ENCODE measurements around the gene SNX3.

DNA sequence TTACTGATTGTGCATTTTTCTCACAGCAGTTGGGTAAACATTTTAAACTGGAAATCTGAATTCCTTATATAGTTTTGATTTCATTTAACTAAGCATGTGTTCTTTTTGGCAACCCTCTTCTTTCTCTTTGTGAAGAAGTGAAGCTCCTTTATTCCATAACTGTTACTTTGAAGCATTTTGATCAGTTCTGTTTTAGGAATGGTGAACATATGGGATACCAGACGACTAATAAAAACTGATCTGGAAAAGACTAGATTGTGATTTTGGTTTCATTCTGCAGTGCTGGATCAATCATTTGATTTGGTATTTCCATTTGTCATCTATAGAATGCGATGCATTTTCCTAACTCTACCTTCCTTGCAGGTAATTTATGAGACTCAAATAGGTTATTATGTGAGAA is 43.8 kb upstream of the SNX3 start:
- TF ChIP-seq, protein P1, sequence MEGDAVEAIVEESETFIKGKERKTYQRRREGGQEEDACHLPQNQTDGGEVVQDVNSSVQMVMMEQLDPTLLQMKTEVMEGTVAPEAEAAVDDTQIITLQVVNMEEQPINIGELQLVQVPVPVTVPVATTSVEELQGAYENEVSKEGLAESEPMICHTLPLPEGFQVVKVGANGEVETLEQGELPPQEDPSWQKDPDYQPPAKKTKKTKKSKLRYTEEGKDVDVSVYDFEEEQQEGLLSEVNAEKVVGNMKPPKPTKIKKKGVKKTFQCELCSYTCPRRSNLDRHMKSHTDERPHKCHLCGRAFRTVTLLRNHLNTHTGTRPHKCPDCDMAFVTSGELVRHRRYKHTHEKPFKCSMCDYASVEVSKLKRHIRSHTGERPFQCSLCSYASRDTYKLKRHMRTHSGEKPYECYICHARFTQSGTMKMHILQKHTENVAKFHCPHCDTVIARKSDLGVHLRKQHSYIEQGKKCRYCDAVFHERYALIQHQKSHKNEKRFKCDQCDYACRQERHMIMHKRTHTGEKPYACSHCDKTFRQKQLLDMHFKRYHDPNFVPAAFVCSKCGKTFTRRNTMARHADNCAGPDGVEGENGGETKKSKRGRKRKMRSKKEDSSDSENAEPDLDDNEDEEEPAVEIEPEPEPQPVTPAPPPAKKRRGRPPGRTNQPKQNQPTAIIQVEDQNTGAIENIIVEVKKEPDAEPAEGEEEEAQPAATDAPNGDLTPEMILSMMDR (IDR thresholded peaks at IDR 0.05) = no peak
- no peak for TF ChIP-seq POLR2A (IDR thresholded peaks at IDR 0.05)
